ENCODE data around the gene MEGF6. TPM values are rescaled to one million over a fixed set of nuclear protein-coding genes. Genes with fewer than 3 reads are reported as not detected.

MEGF6 gene
- total RNA-seq, 1 experiment from 2014 or later, result 14.3 TPM

- DNase-seq (ENCODE audit: unreplicated experiment), result peak; percentile 87
- peak overlapping the region; percentile 47 for H3K27ac Mint-ChIP-seq (ENCODE audit: low read depth, unreplicated experiment)
- peaks cover 12% of the 10 kb centered on the region for H3K4me1 Mint-ChIP-seq (ENCODE audit: insufficient read depth, unreplicated experiment)
- H3K36me3 Mint-ChIP-seq (ENCODE audit: insufficient read depth, unreplicated experiment), result no peaks in the 10 kb centered on the region
- TF ChIP-seq CTCF (IDR thresholded peaks at IDR 0.05; ENCODE audit: unreplicated experiment), result no peak
- ChIA-PET POLR2A (interaction anchor here (0.6 to 2.3 kb wide), 6 partner anchors 9 to 49 kb away, joined by 3 to 13 read pairs (median 4); no protein-coding TSS in a partner anchor), CTCF (interaction anchor here (0.7 to 6.4 kb wide), 4 partner anchors 12 to 90 kb away, joined by 5 to 37 read pairs (median 16); no protein-coding TSS in a partner anchor)
- H3K27me3 Mint-ChIP-seq (ENCODE audit: insufficient read depth, unreplicated experiment), result no peaks in the 10 kb centered on the region
- intact Hi-C loops (cut with micrococcal nuclease), result no loop called here
- no peaks in the 10 kb centered on the region for H3K9me3 Mint-ChIP-seq (ENCODE audit: unreplicated experiment)
- no TSS peak for BruUV-seq (replicated peaks)
- H3K4me3 Mint-ChIP-seq (ENCODE audit: unreplicated experiment), result peak overlapping the region; percentile 74
Observed at GRCh38 chr1:3530926-3531818, 80.1 kb downstream of the MEGF6 start.

DNA sequence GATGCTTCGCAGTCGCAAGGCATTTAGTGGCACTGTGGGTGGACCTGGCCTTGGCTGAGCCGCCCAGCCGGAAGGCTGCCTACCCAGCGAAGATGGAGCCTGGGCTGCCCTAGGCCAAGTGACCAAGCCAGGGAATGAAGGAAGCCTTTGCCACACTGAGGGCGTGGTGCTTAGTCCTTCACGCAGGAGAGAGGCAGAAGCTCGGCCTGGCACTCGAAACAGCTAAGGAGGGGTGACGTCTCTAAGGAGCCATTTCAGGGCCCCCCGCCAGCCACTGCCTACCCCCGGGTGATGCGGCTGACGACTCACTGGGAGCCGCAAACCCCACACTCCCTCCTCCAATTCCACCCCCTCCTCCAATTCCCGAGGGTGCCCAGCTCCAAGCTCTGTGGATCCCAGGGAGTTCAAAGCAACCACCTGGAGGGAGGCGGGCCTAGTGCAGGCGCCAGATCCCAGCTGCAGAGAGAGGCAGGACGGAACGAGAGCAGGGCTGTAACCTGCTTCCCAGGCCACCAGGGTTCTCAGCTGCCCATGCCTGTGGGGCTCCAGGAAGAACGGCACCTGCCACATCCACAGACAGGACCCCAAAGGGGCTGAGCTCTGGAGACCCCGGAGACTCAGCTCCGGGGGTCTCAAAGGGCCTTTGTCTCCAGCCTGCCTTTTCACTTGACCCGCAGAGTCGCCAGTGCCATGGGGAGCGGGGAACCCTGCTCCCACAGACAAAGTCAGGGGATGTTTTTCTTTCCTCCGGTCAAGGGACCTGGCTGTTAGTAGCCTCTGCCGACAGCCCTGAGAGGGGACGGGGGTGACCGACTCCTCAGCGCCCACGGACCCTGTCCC is 81.0 kb downstream of the MEGF6 start:
- ChIA-PET CTCF (interaction anchor here (0.6 to 6.4 kb wide), 12 partner anchors 9 to 96 kb away, joined by 3 to 37 read pairs (median 5); no protein-coding TSS in a partner anchor), POLR2A (interaction anchor here (0.7 to 2.3 kb wide), 7 partner anchors 10 to 93 kb away, joined by 3 to 13 read pairs (median 4); no protein-coding TSS in a partner anchor)
- intact Hi-C loops (cut with micrococcal nuclease), result no loop called here
- no TSS peak for BruUV-seq (replicated peaks)
- H3K36me3 Mint-ChIP-seq (ENCODE audit: insufficient read depth, unreplicated experiment), result no peaks in the 10 kb centered on the region
- DNase-seq (ENCODE audit: unreplicated experiment), result peak; percentile 45
- H3K27me3 Mint-ChIP-seq (ENCODE audit: insufficient read depth, unreplicated experiment), result no peaks in the 10 kb centered on the region
- H3K27ac Mint-ChIP-seq (ENCODE audit: low read depth, unreplicated experiment), result no peak overlapping the region
- peak overlapping the region; percentile 74 for H3K4me3 Mint-ChIP-seq (ENCODE audit: unreplicated experiment)
- no peaks in the 10 kb centered on the region for H3K9me3 Mint-ChIP-seq (ENCODE audit: unreplicated experiment)
- TF ChIP-seq CTCF (IDR thresholded peaks at IDR 0.05; ENCODE audit: unreplicated experiment), result no peak
- peaks cover 12% of the 10 kb centered on the region for H3K4me1 Mint-ChIP-seq (ENCODE audit: insufficient read depth, unreplicated experiment)

- intact Hi-C loops (cut with micrococcal nuclease), result no loop called here
- peak overlapping the region; percentile 74 for H3K4me3 Mint-ChIP-seq (ENCODE audit: unreplicated experiment)
- BruUV-seq (replicated peaks), result no TSS peak
- CTCF ChIA-PET, result interaction anchor here (0.5 to 6.4 kb wide), 10 partner anchors 10 to 1887 kb away, joined by 3 to 37 read pairs (median 4); no protein-coding TSS in a partner anchor
- DNase-seq (ENCODE audit: unreplicated experiment), result no peak
- no peak overlapping the region for H3K27ac Mint-ChIP-seq (ENCODE audit: low read depth, unreplicated experiment)
- no peaks in the 10 kb centered on the region for H3K27me3 Mint-ChIP-seq (ENCODE audit: insufficient read depth, unreplicated experiment)
- no peak for TF ChIP-seq CTCF (IDR thresholded peaks at IDR 0.05; ENCODE audit: unreplicated experiment)
- H3K36me3 Mint-ChIP-seq (ENCODE audit: insufficient read depth, unreplicated experiment), result no peaks in the 10 kb centered on the region
- no peaks in the 10 kb centered on the region for H3K9me3 Mint-ChIP-seq (ENCODE audit: unreplicated experiment)
- peaks cover 12% of the 10 kb centered on the region for H3K4me1 Mint-ChIP-seq (ENCODE audit: insufficient read depth, unreplicated experiment)
- POLR2A ChIA-PET, result interaction anchor here (1.4 to 2.3 kb wide), 2 partner anchors 14 kb away, joined by 3 to 13 read pairs; no protein-coding TSS in a partner anchor
Observed at GRCh38 chr1:3529099-3529729, 82.1 kb downstream of the MEGF6 start.

Data from MCF 10A (cell line).